SK-N-MC (cell line): Measurements from ENCODE around the gene NDST1.

Experiments
- EZH2 ChIP-seq: fragments of 200-600 bp; sonication (generic); IDR thresholded peaks from one replicate; pipeline ENCODE4 v1.6.1; 2017; ENCODE audit warnings: antibody characterized with exemption
- POLR2AphosphoS5 ChIP-seq: IDR thresholded peaks from 2 replicates; pipeline ENCODE4 v1.6.1; 2012; ENCODE audit warnings: mild to moderate bottlenecking, low read depth, low read length, borderline replicate concordance

DNA sequence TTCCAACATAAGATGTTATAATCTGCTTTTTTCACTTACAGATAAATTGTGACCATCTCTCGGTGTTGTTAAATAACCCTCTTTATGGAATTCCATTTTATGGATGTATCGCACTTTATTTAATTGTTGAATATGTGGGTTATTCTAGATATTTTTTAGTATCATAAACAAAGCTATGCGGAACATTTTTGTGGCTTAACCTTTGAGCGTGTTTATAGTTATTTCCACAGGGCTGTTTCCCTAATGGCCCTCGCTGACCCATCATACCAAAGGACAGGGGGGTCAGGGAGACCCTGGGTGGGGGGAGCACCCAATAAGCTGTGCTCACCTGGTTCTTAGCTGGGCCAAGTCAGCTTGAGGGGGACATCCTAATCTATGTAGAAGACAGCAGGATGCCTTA lies 65.3 kb downstream of the NDST1 start:
- TF ChIP-seq EZH2: no peak
- no peak for TF ChIP-seq POLR2AphosphoS5
